Muscle of leg (tissue), 11 donors: ENCODE data around the gene LEUTX. TPM values are rescaled to one million over a fixed set of nuclear protein-coding genes. Genes with fewer than 3 reads are reported as not detected.
"Not testable (repeated sequence)": the region's sequence is repeated elsewhere in the genome, so short reads cannot be mapped to it uniquely, and the experiment has no call there.

Source experiments
- DNase-seq: peaks from one replicate; pipeline ENCODE4 v3.0.0; 2013
- H3K27ac ChIP-seq: one replicate; pipeline ENCODE4 v1.5.1; 2013; ENCODE audit warnings: mild to moderate bottlenecking, low read length, control low read depth
- H3K27me3 ChIP-seq: one replicate; pipeline ENCODE4 v1.6.1; 2013; ENCODE audit warnings: low read length; ENCODE audit not compliant: control insufficient read depth, insufficient read depth
- H3K36me3 ChIP-seq: one replicate; pipeline ENCODE4 v1.6.1; 2013; ENCODE audit warnings: low read length; ENCODE audit not compliant: control insufficient read depth, insufficient read depth
- H3K4me1 ChIP-seq: one replicate; pipeline ENCODE4 v1.6.1; 2013; ENCODE audit warnings: low read length; ENCODE audit not compliant: control insufficient read depth, insufficient read depth
- H3K4me3 ChIP-seq: one replicate; pipeline ENCODE4 v1.5.1; 2013; ENCODE audit warnings: low read length, control low read depth
- H3K9me3 ChIP-seq: replicated peaks from 2 replicates; pipeline ENCODE4 v1.6.1; 2013; ENCODE audit warnings: low read depth, low read length; ENCODE audit not compliant: control insufficient read depth
- WGBS: methylation state at CpG from one replicate; pipeline ENCODE4 v1.1.5; 2013; ENCODE audit warnings: missing lambda C conversion rate; ENCODE audit not compliant: insufficient coverage; 5-methylcytosine and 5-hydroxymethylcytosine counted together
- polyA plus RNA-seq, 8 donors: library from polyadenylated mRNA; unstranded; fragments of 120-200 nt; gene quantifications; one replicate each; pipeline versions ENCODE4 v1.2.1 to v1.2.3, GENCODE V29; 2013; ENCODE audit warnings: inconsistent platforms in 1 of 8, low replicate concordance in 1 of 8; ENCODE audit not compliant: insufficient read length in 8 of 8, insufficient read depth in 1 of 8
- total RNA-seq: library from RNA; stranded (reverse); fragments of 120-200 nt; gene quantifications from one replicate; pipeline ENCODE4 v1.2.4, GENCODE V29; 2013

The LEUTX gene
- total and polyA plus RNA-seq, 9 donors = not detected

DNA sequence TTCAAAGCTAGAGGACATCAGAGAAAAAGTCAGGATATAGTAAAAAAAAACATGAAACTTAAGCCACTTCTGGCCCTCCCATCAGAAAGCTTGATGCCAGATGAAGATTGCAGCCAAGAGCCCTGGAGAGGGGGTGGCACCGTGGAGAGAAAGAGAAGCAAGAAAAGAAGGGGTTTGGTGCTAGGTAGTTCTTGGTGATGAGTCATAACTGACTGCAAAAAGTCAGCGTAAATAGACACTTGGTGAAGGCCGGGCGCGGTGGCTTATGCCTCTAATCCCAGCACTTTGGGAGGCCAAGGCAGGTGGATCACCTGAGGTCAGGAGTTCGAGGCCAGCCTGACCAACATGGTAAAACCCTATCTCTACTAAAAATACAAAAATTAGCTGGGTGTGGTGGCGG is 30.0 kb downstream of the LEUTX start:
- not testable (repeated sequence) for H3K4me3 ChIP-seq, H3K27me3 ChIP-seq, H3K27ac ChIP-seq, H3K36me3 ChIP-seq, H3K9me3 ChIP-seq, DNase-seq
- H3K4me1 ChIP-seq = peaks cover 19% of the 10 kb centered on the region
- WGBS = no CpG with 5 or more reads among the region's 7 CpGs

DNA sequence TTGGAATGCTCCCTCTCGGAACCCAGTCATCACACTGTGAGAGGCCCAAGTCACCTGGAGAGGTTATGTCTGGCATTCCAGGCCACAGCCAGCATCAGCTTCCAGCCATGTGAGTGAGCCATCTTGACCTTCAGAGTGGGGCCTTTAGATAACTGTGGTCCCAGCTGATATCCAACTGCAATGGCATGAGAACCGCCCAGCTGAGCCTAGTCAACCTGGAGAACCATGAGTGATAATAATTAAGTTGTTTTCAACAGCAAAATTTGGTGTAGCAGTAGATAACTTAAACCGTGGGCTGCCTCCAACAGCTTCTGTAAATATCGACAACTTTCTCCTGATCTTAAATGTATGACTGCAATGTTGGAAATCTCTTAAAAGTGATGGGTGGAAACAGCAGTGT is 30.7 kb downstream of the LEUTX start:
- peaks cover 18% of the 10 kb centered on the region for H3K4me1 ChIP-seq
- H3K9me3 ChIP-seq = peaks cover 2% of the 10 kb centered on the region
- no peak overlapping the region for H3K27ac ChIP-seq
- no peaks in the 10 kb centered on the region for H3K36me3 ChIP-seq
- WGBS = 94% methylated on average over 3 of the region's 4 CpGs
- H3K4me3 ChIP-seq = no peak overlapping the region
- no peak for DNase-seq
- no peaks in the 10 kb centered on the region for H3K27me3 ChIP-seq

DNA sequence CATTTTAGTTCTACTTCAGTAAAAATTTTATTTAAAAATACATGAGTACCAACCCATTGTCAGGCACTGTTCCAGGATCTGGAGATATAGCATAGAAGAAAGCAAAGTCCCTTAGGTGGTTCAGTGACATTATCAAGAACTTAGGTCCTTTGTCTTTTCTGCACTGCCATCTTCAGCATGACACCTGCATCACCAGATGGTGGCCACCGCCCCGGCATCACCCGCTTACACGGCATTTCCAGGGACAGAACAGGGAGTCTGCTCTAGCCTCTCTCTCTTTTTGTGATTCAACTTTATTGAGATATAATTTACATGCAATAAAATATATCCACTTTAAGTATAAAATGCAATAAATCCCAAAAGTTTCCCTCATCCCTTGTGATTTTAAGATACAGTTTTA is 31.8 kb downstream of the LEUTX start:
- Histone ChIP-seq H3K36me3 (no peaks in the 10 kb centered on the region), H3K4me1 (peaks cover 18% of the 10 kb centered on the region), H3K9me3 (peaks cover 2% of the 10 kb centered on the region), H3K4me3 (no peak overlapping the region), H3K27me3 (no peaks in the 10 kb centered on the region), H3K27ac (no peak overlapping the region)
- DNase-seq = no peak
- no CpG with 5 or more reads among the region's 4 CpGs for WGBS

DNA sequence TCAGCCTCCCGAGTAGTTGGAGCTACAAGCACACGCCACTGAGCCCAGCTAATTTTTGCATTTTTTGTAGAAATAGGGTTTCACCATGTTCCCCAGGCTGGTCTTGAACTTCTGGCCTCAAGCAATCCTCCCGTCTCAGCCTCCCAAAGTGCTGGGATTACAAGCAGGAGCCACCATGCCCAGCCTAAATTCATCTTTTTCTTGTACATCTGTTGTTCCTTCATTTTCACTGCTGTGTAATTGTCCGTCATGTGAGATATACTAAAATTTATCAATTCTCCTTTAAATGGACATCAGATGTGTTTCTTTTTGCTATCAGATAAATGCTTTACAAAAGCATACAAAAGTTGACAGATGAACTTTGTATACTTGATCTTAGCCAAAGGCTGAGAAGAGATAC is 32.4 kb downstream of the LEUTX start:
- Histone ChIP-seq H3K27me3 (no peaks in the 10 kb centered on the region), H3K9me3 (peaks cover 2% of the 10 kb centered on the region), H3K27ac (no peak overlapping the region), H3K4me1 (peaks cover 20% of the 10 kb centered on the region), H3K36me3 (peaks cover 3% of the 10 kb centered on the region), H3K4me3 (no peak overlapping the region)
- DNase-seq = no peak
- 100% methylated on average over 3 of the region's 4 CpGs for WGBS

DNA sequence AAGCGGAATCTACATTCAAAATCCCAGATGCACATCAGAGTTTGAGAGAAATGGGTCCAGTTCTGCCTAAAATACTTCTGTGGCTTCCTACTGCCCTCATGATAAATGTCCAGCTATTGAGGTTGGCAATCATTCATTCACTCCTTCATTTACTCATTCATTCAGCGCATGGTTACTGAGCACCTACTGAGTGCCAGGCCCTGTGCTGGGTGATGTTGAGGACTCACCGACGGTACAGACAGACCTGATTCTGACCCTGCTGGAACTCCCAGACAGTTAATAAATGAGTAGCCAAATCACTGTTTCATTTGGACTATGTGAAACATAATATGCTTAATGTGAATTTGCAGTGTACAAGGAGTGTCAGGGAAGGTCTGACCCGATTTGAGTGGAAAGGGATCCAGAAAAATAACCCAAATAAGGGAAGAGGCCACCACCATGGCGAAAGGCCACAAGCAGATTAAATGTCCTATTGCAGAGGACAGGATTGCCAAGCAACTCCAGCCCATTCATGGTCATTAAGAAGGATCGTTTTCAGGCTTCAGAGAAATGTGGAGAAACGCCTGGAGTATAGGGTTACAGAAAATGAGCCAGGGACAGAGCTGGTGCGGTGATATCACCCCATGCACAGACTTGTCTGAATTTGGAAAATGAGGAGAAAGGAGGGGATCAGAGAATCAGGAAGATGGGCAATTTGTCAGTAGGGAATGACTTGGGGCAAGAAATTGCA is 34.8 kb downstream of the LEUTX start:
- peak; percentile 72 for DNase-seq
- H3K27me3 ChIP-seq = no peaks in the 10 kb centered on the region
- H3K36me3 ChIP-seq = peaks cover 9% of the 10 kb centered on the region
- H3K9me3 ChIP-seq = peaks cover 2% of the 10 kb centered on the region
- H3K27ac ChIP-seq = peak overlapping the region; percentile 47
- WGBS = 41% methylated on average over 5 of the region's 9 CpGs
- no peak overlapping the region for H3K4me3 ChIP-seq
- H3K4me1 ChIP-seq = peaks cover 32% of the 10 kb centered on the region

DNA sequence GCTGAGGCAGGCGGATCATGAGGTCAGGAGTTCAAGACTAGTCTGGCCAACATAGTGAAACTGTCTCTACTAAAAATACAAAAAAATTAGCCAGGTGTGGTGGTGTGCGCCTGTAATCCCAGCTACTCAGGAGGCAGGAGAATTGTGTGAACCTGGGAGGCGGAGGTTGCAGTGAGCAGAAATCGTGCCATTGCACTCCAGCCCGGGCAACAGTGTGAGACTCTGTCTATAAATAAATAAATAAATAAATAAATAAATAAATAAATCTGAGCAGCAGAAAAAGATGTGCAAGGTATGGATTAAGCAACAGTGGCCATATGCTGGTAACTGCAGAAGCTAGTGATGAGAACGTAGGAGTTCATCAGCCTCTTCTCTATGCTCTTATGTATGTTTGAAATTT is 35.5 kb downstream of the LEUTX start:
- peak overlapping the region; percentile 47 for H3K27ac ChIP-seq
- not testable (repeated sequence) for H3K9me3 ChIP-seq, H3K4me3 ChIP-seq, DNase-seq, H3K27me3 ChIP-seq, H3K36me3 ChIP-seq
- WGBS = 83% methylated on average over 1 of the region's 6 CpGs
- peaks cover 38% of the 10 kb centered on the region for H3K4me1 ChIP-seq

DNA sequence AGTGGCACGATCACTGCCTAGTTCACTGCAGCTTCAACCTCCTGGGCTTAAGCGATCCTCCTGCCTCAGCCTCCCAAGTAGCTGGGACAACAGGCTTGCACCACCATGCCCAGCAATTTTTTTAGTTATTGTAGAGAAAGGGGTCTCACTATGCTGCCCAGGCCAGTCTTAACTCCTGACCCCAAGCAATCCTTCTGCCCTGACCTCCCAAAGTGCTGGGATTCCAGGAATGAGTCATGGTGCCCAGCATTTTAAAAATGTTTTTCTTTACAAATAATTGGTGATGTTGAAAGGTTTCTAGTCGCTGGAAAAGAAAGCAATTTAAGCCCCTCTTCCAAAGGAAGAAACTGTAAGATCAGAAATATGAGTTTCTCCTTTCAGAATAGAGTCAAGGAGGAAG is 35.9 kb downstream of the LEUTX start:
- 93% methylated on average over 2 of the region's 3 CpGs for WGBS
- H3K27me3 ChIP-seq = no peaks in the 10 kb centered on the region
- no peaks in the 10 kb centered on the region for H3K9me3 ChIP-seq
- H3K27ac ChIP-seq = no peak overlapping the region
- peaks cover 42% of the 10 kb centered on the region for H3K4me1 ChIP-seq
- DNase-seq = no peak
- peaks cover 11% of the 10 kb centered on the region for H3K36me3 ChIP-seq
- no peak overlapping the region for H3K4me3 ChIP-seq

- Histone ChIP-seq H3K36me3 (peaks cover 11% of the 10 kb centered on the region), H3K27ac (peak overlapping the region; percentile 1), H3K4me3 (no peak overlapping the region), H3K27me3 (no peaks in the 10 kb centered on the region), H3K4me1 (peaks cover 42% of the 10 kb centered on the region), H3K9me3 (no peaks in the 10 kb centered on the region)
- DNase-seq = no peak
- 65% methylated on average over 3 of the region's 5 CpGs for WGBS
These were observed 37.8 kb downstream of the LEUTX start for GRCh38 chr19:39816287-39817048.

DNA sequence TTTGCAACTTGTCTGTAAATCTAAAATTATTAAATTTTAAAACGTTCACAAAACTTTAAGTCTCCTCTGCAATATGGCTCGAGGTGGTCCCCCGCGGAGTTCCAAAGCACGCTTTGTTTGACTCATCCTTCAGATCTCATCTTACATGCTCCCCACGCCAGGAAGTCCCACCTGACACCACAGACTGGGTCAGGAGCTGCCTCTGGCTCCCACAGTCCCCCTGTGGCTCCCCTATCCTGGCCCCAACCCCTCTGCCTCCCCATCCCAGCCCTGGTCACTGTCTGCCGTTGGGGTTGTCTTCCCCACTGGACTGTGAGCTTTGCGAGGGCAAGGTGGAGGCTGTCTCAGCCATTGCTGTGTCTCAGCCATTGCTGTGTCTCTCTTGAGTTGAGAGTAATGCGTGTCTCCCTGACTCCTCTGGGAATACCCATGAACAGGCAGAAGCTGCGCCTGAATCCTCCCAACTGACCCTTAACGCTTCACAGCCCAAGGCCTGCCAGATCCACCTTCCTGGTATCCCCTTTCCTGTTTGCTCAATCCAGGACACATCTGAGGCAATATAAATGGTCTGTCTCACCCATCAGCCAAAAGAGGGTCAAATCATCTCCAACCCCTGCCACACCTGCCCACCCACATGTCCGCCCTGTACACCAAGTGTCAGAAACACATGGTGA is 39.4 kb downstream of the LEUTX start:
- Histone ChIP-seq H3K36me3 (peaks cover 11% of the 10 kb centered on the region), H3K9me3 (no peaks in the 10 kb centered on the region), H3K4me3 (no peak overlapping the region), H3K4me1 (peaks cover 34% of the 10 kb centered on the region), H3K27ac (peak overlapping the region; percentile 13), H3K27me3 (no peaks in the 10 kb centered on the region)
- 85% methylated on average over 9 of the region's 12 CpGs for WGBS
- no peak for DNase-seq

DNA sequence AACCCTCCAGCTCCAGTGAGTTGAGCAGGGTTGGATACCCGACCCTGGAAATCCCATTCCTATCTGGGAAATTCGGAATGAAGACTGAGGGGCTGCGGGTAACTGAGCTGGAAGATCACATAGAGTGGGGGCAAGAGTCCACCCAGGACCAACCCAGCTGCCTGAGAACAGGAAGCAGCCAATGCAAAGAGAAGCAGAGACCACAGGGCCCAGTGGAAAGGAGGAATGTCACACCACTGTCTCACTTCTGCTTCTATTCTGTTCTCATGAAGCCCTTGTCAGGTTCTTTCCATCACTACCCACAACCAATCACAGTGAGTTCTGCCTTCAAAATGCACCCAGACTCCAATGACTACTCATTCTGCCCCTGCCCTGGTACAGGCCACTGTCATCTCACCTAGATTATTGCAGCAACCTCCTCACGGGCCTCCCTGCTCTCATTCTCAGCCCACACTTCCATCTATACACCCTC is 40.0 kb downstream of the LEUTX start:
- no peaks in the 10 kb centered on the region for H3K27me3 ChIP-seq
- DNase-seq = no peak
- H3K27ac ChIP-seq = peak overlapping the region; percentile 13
- 74% methylated on average over 1 of the region's 4 CpGs for WGBS
- peaks cover 11% of the 10 kb centered on the region for H3K36me3 ChIP-seq
- no peak overlapping the region for H3K4me3 ChIP-seq
- H3K4me1 ChIP-seq = peaks cover 31% of the 10 kb centered on the region
- no peaks in the 10 kb centered on the region for H3K9me3 ChIP-seq
